ENCODE results near the gene TGFBR2. TPM values are rescaled to one million over a fixed set of nuclear protein-coding genes. Genes with fewer than 3 reads are reported as not detected.

Gene TGFBR2
- total and polyA plus RNA-seq, 2 experiments from 2014 or later = 4.7 to 13.0 TPM

DNA sequence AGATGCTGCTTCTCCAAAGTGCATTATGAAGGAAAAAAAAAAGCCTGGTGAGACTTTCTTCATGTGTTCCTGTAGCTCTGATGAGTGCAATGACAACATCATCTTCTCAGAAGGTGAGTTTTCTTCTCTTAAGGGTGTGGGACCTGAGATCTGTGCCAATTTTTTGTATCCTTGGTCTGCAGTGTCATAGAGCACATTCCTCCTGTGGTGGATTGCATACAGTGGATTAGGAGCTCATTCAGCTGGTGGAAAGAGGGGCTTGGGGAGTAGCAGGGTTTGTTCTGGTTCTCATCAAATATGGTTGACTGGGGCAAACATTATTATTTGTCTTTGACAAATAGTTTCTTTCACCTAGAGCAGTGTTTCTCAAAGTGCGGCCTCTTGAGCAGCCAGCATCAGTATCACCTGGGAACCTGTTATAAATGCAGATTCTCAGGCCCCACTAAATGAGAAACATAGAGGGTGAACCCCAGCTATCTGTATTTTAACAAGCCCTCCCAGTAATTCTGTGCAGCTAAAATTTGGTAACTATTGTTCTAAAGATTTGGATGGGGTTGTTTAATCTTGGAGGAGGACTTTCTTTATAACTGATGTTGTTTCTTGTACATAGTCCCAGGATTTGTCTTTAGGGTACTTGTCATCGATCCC, 44.1 kb downstream of the TGFBR2 start:
- Histone ChIP-seq H3K79me2 (replicated peaks; ENCODE audit: insufficient read depth) (0 out of 2 replicates have a peak, but pooled peaks cover 3% of the 10 kb centered on the region), H3K4me1 (ENCODE audit: insufficient read depth) (peaks cover 8% of the 10 kb centered on the region), H3K27me3 (ENCODE audit: insufficient read depth) (no peaks in the 10 kb centered on the region), H4K20me1 (replicated peaks; ENCODE audit: insufficient read depth) (no peaks in the 10 kb centered on the region), H3K36me3 (ENCODE audit: insufficient read depth) (peaks cover 13% of the 10 kb centered on the region; the same call in 1 of the 2 replicates), H3F3A (replicated peaks; ENCODE audit: low read depth) (no peaks in the 10 kb centered on the region), H3K4me3 (no peak overlapping the region), H2AFZ (no peak overlapping the region), H3K27ac (ENCODE audit: low read depth) (no peak overlapping the region), H3K9me2 (ENCODE audit: insufficient read depth) (no peaks in the 10 kb centered on the region), H3K4me2 (no peak overlapping the region)
- Mint-ChIP-seq H3K9me3 (no peaks in the 10 kb centered on the region), H3K36me3 (ENCODE audit: low read depth) (peaks cover 47% of the 10 kb centered on the region), H3K4me3 (no peak overlapping the region), H3K27me3 (ENCODE audit: insufficient read depth, low read depth, poor library complexity) (peaks cover 1% of the 10 kb centered on the region), H3K27ac (no peak overlapping the region), H3K4me1 (peaks cover 14% of the 10 kb centered on the region)
- TF ChIP-seq NANOG (IDR thresholded peaks at IDR 0.05; ENCODE audit: borderline replicate concordance) = no peak
- TF ChIP-seq, protein P1, sequence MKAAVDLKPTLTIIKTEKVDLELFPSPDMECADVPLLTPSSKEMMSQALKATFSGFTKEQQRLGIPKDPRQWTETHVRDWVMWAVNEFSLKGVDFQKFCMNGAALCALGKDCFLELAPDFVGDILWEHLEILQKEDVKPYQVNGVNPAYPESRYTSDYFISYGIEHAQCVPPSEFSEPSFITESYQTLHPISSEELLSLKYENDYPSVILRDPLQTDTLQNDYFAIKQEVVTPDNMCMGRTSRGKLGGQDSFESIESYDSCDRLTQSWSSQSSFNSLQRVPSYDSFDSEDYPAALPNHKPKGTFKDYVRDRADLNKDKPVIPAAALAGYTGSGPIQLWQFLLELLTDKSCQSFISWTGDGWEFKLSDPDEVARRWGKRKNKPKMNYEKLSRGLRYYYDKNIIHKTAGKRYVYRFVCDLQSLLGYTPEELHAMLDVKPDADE (IDR thresholded peaks at IDR 0.05) = no peak
- no peak for TF ChIP-seq ZNF114 (CRISPR knock-in tag; IDR thresholded peaks at IDR 0.05)
- TF ChIP-seq JUNB (IDR thresholded peaks at IDR 0.05; ENCODE audit: unreplicated experiment) = no peak
- TF ChIP-seq CREB1 (CRISPR knock-in tag; IDR thresholded peaks at IDR 0.05; ENCODE audit: low read depth) = no peak
- no peak for TF ChIP-seq POLR2AphosphoS5 (IDR thresholded peaks at IDR 0.05; ENCODE audit: low read depth)
- TF ChIP-seq, protein P2, sequence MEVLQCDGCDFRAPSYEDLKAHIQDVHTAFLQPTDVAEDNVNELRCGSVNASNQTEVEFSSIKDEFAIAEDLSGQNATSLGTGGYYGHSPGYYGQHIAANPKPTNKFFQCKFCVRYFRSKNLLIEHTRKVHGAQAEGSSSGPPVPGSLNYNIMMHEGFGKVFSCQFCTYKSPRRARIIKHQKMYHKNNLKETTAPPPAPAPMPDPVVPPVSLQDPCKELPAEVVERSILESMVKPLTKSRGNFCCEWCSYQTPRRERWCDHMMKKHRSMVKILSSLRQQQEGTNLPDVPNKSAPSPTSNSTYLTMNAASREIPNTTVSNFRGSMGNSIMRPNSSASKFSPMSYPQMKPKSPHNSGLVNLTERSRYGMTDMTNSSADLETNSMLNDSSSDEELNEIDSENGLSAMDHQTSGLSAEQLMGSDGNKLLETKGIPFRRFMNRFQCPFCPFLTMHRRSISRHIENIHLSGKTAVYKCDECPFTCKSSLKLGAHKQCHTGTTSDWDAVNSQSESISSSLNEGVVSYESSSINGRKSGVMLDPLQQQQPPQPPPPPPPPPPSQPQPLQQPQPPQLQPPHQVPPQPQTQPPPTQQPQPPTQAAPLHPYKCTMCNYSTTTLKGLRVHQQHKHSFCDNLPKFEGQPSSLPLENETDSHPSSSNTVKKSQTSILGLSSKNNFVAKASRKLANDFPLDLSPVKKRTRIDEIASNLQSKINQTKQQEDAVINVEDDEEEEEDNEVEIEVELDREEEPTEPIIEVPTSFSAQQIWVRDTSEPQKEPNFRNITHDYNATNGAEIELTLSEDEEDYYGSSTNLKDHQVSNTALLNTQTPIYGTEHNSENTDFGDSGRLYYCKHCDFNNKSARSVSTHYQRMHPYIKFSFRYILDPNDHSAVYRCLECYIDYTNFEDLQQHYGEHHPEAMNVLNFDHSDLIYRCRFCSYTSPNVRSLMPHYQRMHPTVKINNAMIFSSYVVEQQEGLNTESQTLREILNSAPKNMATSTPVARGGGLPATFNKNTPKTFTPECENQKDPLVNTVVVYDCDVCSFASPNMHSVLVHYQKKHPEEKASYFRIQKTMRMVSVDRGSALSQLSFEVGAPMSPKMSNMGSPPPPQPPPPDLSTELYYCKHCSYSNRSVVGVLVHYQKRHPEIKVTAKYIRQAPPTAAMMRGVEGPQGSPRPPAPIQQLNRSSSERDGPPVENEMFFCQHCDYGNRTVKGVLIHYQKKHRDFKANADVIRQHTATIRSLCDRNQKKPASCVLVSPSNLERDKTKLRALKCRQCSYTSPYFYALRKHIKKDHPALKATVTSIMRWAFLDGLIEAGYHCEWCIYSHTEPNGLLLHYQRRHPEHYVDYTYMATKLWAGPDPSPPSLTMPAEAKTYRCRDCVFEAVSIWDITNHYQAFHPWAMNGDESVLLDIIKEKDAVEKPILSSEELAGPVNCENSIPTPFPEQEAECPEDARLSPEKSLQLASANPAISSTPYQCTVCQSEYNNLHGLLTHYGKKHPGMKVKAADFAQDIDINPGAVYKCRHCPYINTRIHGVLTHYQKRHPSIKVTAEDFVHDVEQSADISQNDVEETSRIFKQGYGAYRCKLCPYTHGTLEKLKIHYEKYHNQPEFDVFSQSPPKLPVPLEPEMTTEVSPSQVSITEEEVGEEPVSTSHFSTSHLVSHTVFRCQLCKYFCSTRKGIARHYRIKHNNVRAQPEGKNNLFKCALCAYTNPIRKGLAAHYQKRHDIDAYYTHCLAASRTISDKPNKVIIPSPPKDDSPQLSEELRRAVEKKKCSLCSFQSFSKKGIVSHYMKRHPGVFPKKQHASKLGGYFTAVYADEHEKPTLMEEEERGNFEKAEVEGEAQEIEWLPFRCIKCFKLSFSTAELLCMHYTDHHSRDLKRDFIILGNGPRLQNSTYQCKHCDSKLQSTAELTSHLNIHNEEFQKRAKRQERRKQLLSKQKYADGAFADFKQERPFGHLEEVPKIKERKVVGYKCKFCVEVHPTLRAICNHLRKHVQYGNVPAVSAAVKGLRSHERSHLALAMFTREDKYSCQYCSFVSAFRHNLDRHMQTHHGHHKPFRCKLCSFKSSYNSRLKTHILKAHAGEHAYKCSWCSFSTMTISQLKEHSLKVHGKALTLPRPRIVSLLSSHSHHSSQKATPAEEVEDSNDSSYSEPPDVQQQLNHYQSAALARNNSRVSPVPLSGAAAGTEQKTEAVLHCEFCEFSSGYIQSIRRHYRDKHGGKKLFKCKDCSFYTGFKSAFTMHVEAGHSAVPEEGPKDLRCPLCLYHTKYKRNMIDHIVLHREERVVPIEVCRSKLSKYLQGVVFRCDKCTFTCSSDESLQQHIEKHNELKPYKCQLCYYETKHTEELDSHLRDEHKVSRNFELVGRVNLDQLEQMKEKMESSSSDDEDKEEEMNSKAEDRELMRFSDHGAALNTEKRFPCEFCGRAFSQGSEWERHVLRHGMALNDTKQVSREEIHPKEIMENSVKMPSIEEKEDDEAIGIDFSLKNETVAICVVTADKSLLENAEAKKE (CRISPR knock-in tag; IDR thresholded peaks at IDR 0.05) = no peak
- no peak for TF ChIP-seq STAT1 (IDR thresholded peaks at IDR 0.05; ENCODE audit: unreplicated experiment)
- TF ChIP-seq, protein P3, sequence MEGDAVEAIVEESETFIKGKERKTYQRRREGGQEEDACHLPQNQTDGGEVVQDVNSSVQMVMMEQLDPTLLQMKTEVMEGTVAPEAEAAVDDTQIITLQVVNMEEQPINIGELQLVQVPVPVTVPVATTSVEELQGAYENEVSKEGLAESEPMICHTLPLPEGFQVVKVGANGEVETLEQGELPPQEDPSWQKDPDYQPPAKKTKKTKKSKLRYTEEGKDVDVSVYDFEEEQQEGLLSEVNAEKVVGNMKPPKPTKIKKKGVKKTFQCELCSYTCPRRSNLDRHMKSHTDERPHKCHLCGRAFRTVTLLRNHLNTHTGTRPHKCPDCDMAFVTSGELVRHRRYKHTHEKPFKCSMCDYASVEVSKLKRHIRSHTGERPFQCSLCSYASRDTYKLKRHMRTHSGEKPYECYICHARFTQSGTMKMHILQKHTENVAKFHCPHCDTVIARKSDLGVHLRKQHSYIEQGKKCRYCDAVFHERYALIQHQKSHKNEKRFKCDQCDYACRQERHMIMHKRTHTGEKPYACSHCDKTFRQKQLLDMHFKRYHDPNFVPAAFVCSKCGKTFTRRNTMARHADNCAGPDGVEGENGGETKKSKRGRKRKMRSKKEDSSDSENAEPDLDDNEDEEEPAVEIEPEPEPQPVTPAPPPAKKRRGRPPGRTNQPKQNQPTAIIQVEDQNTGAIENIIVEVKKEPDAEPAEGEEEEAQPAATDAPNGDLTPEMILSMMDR (conservative IDR thresholded peaks at IDR 0.05; ENCODE audit: low read depth in 2 of 2) = no peak
- no peak for TF ChIP-seq ZNF331 (CRISPR knock-in tag; IDR thresholded peaks at IDR 0.05; ENCODE audit: low read depth)
- TF ChIP-seq, protein P4, sequence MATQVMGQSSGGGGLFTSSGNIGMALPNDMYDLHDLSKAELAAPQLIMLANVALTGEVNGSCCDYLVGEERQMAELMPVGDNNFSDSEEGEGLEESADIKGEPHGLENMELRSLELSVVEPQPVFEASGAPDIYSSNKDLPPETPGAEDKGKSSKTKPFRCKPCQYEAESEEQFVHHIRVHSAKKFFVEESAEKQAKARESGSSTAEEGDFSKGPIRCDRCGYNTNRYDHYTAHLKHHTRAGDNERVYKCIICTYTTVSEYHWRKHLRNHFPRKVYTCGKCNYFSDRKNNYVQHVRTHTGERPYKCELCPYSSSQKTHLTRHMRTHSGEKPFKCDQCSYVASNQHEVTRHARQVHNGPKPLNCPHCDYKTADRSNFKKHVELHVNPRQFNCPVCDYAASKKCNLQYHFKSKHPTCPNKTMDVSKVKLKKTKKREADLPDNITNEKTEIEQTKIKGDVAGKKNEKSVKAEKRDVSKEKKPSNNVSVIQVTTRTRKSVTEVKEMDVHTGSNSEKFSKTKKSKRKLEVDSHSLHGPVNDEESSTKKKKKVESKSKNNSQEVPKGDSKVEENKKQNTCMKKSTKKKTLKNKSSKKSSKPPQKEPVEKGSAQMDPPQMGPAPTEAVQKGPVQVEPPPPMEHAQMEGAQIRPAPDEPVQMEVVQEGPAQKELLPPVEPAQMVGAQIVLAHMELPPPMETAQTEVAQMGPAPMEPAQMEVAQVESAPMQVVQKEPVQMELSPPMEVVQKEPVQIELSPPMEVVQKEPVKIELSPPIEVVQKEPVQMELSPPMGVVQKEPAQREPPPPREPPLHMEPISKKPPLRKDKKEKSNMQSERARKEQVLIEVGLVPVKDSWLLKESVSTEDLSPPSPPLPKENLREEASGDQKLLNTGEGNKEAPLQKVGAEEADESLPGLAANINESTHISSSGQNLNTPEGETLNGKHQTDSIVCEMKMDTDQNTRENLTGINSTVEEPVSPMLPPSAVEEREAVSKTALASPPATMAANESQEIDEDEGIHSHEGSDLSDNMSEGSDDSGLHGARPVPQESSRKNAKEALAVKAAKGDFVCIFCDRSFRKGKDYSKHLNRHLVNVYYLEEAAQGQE (IDR thresholded peaks at IDR 0.05; ENCODE audit: unreplicated experiment) = no peak
- no peak for TF ChIP-seq EZH2phosphoT487 (IDR thresholded peaks at IDR 0.05; ENCODE audit: unreplicated experiment)
- no peak for TF ChIP-seq EZH2 (IDR thresholded peaks at IDR 0.05; ENCODE audit: low read depth, unreplicated experiment)
- ATAC-seq (no peak), DNase-seq (ENCODE audit: low spot score) (no peak)

Measured in GM23338 (cell line).